Activated CD8-positive, alpha-beta memory T cell treated with anti-CD3 and anti-CD28 coated beads, Interleukin-2, amount 50 U/mL, for 4 hours (primary cell): ENCODE measurements around the gene KAZN.
"Not testable (repeated sequence)": the region's sequence is repeated elsewhere in the genome, so short reads cannot be mapped to it uniquely, and the experiment has no call there.

Experiments used
- DNase-seq: peaks from one replicate; pipeline ENCODE4 v3.0.0-alpha.2; 2020

Gene KAZN

GRCh38 chr1:14598498-14599182, at the start of gene KAZN:
Gene KAZN, plus strand, starts transcription at chr1:14598685.
- DNase-seq: no peak

GRCh38 chr1:14549897-14550620, 48.4 kb upstream of the KAZN start:
- DNase-seq: no peak

GRCh38 chr1:14551386-14551785, 47.1 kb upstream of the KAZN start:
- DNase-seq: no peak

GRCh38 chr1:14552246-14552965, 46.1 kb upstream of the KAZN start:
- no peak for DNase-seq

- no peak for DNase-seq
Measured at GRCh38 chr1:14553711-14554110, 44.8 kb upstream of the KAZN start.

DNA sequence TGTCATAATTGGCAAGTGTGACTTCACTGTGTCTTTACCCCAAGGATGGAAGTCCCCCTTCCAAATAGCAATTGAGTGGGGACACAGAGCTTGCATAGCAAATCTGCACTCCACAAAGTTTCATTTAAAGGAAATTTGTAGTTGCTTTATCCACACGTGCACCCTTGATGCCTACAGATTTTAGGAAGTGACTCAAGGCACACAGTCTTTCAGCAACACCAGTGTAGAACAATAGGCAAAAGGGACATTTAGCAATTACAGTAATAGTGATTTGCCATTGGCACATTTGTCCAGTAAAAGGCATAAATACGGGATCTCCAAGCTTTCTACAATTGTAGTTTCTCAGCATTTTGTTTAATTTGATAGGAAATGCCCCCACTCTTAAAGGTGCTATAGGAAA, 43.4 kb upstream of the KAZN start:
- DNase-seq: no peak

- no peak for DNase-seq
Measured at GRCh38 chr1:14561014-14561693, 37.3 kb upstream of the KAZN start.

- DNase-seq: no peak
Measured at GRCh38 chr1:14565090-14565489, 33.4 kb upstream of the KAZN start.

DNA sequence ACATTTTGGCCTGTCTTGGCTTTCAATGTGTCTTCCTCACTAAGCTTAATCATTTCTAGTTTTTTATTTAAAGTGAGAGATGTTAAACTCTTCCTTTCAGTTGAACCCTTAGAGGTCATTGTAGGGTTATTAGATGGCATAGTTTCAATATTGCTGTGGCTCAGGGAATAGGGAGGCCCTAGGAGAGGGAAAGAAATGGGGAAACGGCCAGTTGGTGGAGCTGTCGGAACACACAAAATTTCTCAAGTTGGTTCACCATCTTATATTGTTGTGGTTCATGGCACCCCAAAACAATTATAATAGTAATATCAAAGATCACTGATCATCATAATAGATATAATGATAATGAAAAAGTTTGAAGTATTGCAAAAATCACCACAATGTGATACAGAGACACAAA, 31.4 kb upstream of the KAZN start:
- no peak for DNase-seq

GRCh38 chr1:14567903-14568302, 30.6 kb upstream of the KAZN start:
- DNase-seq: no peak

DNA sequence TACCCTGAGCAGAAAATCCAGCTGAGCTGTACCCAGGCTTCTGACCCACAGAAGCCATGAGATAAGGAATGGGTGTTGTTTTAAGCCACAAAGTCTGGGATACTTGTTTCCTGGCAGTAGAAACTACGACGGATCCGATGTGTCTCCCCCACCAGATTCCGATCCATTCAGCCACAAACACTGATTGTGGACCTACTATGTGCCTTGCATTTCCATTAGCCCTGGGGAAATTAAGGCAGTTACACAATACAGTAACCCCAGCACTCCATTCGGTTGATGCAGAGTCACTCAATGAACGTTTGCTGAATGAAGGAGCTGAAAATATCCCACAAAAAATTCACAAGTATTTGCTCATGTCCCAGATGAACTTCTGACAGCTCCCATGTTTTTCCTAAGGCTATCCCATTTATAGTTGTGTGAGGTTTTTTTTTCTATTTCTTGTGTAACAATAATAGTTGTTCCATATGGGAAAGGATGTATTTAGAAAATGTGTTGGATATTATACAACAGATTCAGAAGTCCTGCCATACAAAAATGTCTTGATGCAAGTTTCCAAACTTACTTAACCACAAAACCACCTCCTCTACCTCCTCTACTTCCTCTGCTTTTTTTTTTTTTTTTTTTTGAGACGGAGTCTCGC, 29.6 kb upstream of the KAZN start:
- DNase-seq: no peak

DNA sequence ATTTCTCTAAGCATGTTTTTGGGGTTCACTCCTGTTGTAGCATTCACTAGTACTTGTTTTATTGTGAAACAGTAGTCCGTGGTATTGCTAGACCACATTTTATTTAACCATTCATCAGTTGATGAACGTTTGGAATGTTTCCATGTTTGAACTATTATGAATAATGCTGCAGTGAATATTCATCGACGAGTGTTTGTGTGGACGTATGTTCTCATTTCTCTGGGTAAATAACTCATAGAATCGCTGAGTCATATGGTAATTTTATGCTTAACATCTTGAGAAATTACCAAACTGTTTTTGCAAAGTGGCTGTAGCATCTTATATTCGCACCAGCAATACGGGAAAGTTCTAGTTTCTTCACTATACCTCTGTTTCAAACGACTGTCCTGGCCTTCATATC, 28.0 kb upstream of the KAZN start:
- no peak for DNase-seq

DNA sequence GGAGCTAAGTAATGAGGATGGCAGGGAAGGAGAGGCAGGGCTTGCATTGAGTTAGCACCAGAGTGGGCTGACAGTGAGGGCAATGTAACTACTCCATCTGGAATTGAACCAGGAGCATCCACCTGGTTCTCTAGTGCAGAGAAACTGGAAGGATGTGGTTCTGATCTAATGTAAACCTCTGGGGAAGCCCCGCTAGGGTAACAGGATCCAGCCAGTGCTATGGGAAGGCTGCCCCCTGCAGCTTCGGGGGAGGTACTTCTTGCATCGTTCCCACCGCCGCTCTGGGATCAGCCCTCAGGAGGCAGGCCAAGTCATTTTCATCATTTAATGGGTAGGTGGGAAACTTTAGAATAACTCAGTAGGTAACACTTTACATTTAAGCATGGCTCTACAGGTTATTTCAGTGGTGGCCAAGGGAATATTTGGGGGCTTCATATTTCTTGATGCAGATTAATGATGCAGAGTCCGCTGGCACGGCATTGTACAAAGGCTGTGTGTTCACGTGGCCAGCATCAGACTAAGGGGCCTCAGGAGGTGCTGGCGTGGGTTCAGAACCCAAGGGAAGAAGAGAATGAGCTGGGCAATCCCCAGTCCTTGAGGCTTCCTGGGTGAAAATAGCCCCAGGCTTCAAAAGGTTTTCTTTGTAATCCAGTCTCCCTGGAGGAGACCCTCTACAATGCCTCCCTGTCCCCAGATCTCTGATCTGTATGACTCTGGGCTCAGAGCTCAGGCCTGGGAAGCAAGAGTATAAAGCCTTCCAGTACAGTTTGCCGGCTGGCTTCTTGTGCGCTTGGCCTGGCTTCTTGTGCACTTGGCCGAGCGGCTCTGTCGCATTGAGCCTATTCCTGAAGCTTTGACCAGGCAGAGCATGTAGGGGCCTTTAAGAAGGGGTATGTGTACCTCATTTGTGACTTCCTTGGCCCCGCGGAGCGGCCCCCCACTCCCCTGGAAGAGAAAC, 26.4 kb upstream of the KAZN start:
- no peak for DNase-seq

DNA sequence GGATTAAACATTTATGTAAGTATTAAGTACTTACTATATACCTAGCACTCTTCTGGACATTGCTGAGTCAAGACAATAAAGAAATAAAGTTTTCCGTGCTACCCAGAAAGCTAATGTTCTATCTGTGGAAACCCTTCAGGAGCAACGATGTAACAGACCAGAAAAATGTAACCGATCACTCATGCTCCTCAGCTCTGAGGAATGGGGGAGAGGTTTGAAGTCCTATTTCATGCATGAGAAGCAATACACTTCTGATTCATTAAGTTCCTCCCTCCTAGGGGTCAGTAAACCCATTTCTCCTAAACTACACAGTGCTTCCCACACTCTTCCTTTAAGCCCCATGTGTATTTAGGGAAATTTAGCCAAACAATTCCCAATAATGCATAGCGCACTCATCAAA, 25.6 kb upstream of the KAZN start:
- no peak for DNase-seq

- DNase-seq: no peak
Measured at GRCh38 chr1:14576155-14576554, 22.3 kb upstream of the KAZN start.

DNA sequence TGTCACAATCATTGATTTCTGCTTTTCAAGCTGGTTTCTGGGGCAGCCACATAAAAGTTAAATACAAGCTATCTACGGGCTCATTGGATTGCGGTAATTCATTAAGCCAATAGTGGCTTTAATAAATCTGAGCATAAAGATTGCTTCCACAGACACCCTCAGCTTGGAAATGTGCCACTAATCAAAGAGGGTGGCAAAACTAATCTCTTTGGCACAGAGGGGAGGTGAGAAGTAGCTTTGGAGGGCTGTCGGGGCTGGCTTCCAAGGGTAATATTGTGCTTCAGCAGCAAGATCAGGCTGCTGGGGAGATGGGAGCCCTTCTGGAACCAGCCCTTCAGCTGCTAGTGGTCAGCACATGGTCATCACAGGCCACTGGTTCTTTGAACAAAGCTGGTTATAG, 21.2 kb upstream of the KAZN start:
- DNase-seq: no peak

- DNase-seq: no peak
Measured at GRCh38 chr1:14578156-14578555, 20.3 kb upstream of the KAZN start.

DNA sequence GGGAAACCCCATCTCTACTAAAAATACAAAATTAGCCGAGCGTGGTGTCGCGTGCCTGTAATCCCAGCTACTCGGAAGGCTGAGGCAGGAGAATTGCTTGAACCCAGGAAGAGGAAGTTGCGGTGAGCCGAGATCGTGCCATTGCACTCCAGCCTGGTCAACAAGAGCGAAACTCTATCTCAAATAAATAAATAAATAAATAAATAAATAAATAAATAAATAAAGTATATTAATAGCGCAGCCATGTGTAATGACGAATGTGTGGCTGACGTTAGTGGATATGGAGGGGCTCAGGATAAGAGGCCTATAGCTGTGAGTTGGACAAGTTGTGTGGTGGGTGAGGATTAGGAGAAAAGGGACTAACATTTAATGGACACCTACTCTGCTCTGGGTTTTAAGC, 18.2 kb upstream of the KAZN start:
- not testable (repeated sequence) for DNase-seq

GRCh38 chr1:14580986-14581385, 17.5 kb upstream of the KAZN start:
- DNase-seq: no peak

DNA sequence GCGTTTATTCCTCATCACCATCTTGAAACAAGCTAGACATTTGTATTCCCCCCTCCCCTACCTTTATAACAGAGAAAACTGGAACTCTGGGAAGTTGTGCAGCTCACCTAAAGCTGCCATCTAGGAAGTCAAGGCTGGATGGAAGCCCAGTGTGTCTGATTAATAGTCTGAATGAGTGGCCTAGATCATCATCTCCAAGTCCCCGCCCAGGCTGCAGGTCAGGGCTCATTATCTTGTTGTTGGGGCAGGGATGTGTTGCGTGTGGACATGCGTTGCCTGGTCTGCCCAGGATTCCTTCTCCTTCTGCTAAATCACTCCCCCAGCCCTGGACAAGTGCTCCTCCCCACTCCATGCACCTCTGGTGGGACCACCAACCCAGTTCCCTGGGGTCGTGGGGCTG, 14.7 kb upstream of the KAZN start:
- no peak for DNase-seq

GRCh38 chr1:14585728-14586127, 12.8 kb upstream of the KAZN start:
- no peak for DNase-seq
